Endothelial cell (in vitro differentiated cells): ENCODE results near the gene DOLPP1. TPM values are rescaled to one million over a fixed set of nuclear protein-coding genes. Genes with fewer than 3 reads are reported as not detected.
A peak's percentile ranks its signal among the peaks of the same experiment; 100 is the strongest.

Source experiments
- DNase-seq: peaks from one replicate; pipeline ENCODE4 v3.0.0; 2021; ENCODE audit warnings: low spot score
- H3K27ac Mint-ChIP-seq: one replicate; pipeline ENCODE4 v1.8.0; 2021; ENCODE audit warnings: mixed read lengths, inconsistent platforms; ENCODE audit not compliant: unreplicated experiment
- H3K27me3 Mint-ChIP-seq: one replicate; pipeline ENCODE4 v1.8.0; 2021; ENCODE audit warnings: mild to moderate bottlenecking, moderate library complexity, mixed read lengths, inconsistent platforms; ENCODE audit not compliant: unreplicated experiment
- H3K36me3 Mint-ChIP-seq: one replicate; pipeline ENCODE4 v1.8.0; 2021; ENCODE audit warnings: mild to moderate bottlenecking, low read depth, mixed read lengths, inconsistent platforms; ENCODE audit not compliant: unreplicated experiment
- H3K4me1 Mint-ChIP-seq: one replicate; pipeline ENCODE4 v1.8.0; 2021; ENCODE audit warnings: mild to moderate bottlenecking, mixed read lengths, inconsistent platforms; ENCODE audit not compliant: unreplicated experiment
- H3K4me3 Mint-ChIP-seq: one replicate; pipeline ENCODE4 v1.8.0; 2021; ENCODE audit warnings: mild to moderate bottlenecking, mixed read lengths, inconsistent platforms; ENCODE audit not compliant: unreplicated experiment
- H3K9me3 Mint-ChIP-seq: one replicate; pipeline ENCODE4 v1.8.0; 2021; ENCODE audit warnings: mixed read lengths, inconsistent platforms; ENCODE audit not compliant: unreplicated experiment
- CTCF ChIP-seq: fragments of 200-600 bp; sonication (generic); IDR thresholded peaks from one replicate; pipeline ENCODE4 v1.5.0; 2021; ENCODE audit warnings: antibody characterized with exemption; ENCODE audit not compliant: unreplicated experiment
- total RNA-seq: library from RNA; stranded (reverse); fragmentation: NEBNext Ultra II Directional; extraction: Animal tissue kit (Norgen Biotek cat#: 25700); gene quantifications from one replicate; pipeline ENCODE4 v1.2.1, GENCODE V29; 2021; ENCODE audit not compliant: unreplicated experiment

The DOLPP1 gene
- total RNA-seq, 1 donor from 2014 or later: 21.4 TPM

GRCh38 chr9:129064499-129064908, 16.4 kb upstream of the DOLPP1 start:
- no peak overlapping the region for H3K27ac Mint-ChIP-seq
- H3K36me3 Mint-ChIP-seq: peaks cover 25% of the 10 kb centered on the region

GRCh38 chr9:129068110-129068509, 12.8 kb upstream of the DOLPP1 start:
- H3K27ac Mint-ChIP-seq: no peak overlapping the region
- peaks cover 5% of the 10 kb centered on the region for H3K27me3 Mint-ChIP-seq
- H3K4me3 Mint-ChIP-seq: peak overlapping the region; percentile 32
- no peak for DNase-seq
- TF ChIP-seq CTCF: no peak
- peaks cover 20% of the 10 kb centered on the region for H3K36me3 Mint-ChIP-seq
- H3K4me1 Mint-ChIP-seq: peaks cover 6% of the 10 kb centered on the region
- H3K9me3 Mint-ChIP-seq: no peaks in the 10 kb centered on the region

More at GRCh38 chr9:129064499-129064908, 16.4 kb upstream of the DOLPP1 start:
- H3K4me1 Mint-ChIP-seq: no peaks in the 10 kb centered on the region
- no peak for DNase-seq
- peak overlapping the region; percentile 47 for H3K4me3 Mint-ChIP-seq
- no peaks in the 10 kb centered on the region for H3K9me3 Mint-ChIP-seq
- H3K27me3 Mint-ChIP-seq: peaks cover 5% of the 10 kb centered on the region
- no peak for TF ChIP-seq CTCF

GRCh38 chr9:129068990-129069861, 11.7 kb upstream of the DOLPP1 start:
- H3K9me3 Mint-ChIP-seq: no peaks in the 10 kb centered on the region
- H3K4me3 Mint-ChIP-seq: no peak overlapping the region
- peak overlapping the region; percentile 10 for H3K27ac Mint-ChIP-seq
- peaks cover 6% of the 10 kb centered on the region for H3K4me1 Mint-ChIP-seq
- no peak for TF ChIP-seq CTCF
- DNase-seq: no peak
- H3K36me3 Mint-ChIP-seq: peaks cover 15% of the 10 kb centered on the region
- H3K27me3 Mint-ChIP-seq: peaks cover 5% of the 10 kb centered on the region

GRCh38 chr9:129069862-129070641, 10.9 kb upstream of the DOLPP1 start:
- Mint-ChIP-seq H3K4me1 (peaks cover 6% of the 10 kb centered on the region), H3K36me3 (peaks cover 15% of the 10 kb centered on the region), H3K4me3 (no peak overlapping the region), H3K9me3 (no peaks in the 10 kb centered on the region), H3K27ac (no peak overlapping the region), H3K27me3 (peaks cover 5% of the 10 kb centered on the region)
- TF ChIP-seq CTCF: peak; percentile 12
- no peak for DNase-seq
